HG02970 (cell line): ENCODE data around the gene SERINC5.

Experiments used
- ATAC-seq: cut with Tn5 transposase; IDR thresholded peaks from one replicate; pipeline ENCODE4 v1.9.1; 2021; ENCODE audit warnings: mild to moderate bottlenecking, moderate library complexity, moderate number of reproducible peaks; ENCODE audit not compliant: unreplicated experiment, low FRiP score

SERINC5 gene

DNA sequence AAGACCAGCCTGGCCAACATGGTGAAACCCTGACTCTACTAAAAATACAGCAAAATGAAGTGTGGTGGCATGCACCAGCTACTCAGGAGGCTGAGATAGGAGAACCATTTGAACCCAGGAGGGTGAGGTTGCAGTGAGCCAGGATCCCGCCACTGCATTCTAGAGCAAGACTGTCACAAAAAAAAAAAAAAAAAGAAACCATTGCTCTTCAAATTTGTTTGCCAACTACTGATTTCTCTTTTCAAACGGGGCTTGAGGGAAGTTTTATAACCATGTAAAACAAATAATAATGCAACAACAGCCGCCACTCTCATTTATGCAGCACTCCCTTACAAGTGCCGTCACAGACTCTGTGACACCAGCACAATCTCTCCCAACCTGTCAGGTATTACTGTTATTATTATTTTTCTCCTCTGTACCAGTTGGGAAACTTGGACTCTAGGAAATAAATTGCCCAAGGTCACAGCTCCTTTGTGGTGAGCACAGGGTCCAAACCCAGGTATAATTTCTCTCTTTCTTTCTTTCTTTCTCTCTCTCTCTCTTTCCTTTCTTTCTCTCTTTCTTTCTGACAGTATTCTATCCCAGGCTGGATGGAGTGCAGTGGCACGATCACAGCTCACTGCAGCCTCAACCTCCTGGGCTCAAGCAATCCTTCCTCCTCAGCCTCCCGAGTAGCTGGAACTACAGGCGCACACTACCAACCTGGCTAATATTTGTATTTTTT, 25.4 kb downstream of the SERINC5 start:
- no peak for ATAC-seq

DNA sequence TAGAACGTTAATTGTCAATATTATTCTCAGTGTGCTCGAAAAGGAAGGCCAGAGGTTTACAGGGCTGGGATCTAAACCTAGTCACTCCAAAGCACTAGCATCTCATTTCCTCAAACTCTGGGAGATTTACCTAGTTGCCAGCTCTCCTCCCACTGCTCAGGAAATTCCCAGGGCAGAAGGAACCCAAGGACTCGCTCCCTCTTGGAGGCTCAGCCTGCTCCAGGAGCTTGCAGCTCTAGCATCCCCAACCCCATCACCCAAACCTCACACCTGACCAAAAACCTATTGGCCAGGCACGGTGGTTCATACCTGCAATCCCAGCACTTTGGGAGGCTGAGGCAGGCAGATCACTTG, 26.0 kb downstream of the SERINC5 start:
- no peak for ATAC-seq

DNA sequence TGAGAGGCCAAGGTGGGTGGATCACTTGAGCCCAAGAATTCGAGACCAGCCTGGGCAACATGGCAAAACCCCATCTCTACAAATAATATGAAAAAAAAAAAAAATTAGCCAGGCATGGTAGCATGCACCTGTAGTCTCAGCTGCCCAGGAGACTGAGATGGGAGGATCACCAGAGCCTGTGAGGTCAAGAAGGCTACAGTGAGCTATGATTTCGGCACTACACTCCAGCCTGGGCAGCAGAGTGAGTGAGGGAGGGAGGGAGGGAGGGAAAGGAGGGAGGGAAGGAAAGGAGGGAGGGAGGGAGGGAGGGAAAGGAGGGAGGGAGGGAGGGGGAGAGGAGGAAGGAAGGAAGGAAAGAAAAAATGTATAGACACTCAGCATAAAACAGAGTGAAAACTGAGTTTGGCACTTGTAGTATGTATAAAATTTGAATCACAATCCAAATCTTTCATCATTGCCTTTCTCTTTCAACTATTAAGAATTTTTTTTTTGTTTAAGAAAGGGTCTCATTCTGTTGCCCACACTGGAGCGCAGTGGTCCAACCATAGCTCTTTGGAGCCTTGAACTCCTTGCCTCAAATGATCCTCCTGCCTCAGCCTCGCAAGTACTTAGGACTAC, 27.8 kb downstream of the SERINC5 start:
- ATAC-seq, result no peak

DNA sequence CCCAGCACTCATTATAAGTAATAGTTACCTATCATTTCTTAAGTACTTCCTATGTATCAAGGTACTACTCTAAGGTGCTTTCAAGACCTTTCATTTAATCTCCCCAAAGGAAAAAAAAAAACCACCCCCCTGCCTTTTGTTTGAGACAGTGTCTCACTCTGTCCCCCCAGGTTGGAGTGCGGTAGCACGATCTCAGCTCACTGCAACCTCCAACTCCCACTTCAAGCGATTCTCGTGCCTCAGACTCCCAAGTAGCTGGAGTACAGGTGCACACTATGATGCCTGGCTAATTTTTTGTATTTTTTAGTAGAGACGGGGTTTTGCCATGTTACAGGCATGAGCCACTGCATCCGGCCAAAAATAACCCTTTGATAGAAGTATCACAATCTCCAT, 29.9 kb downstream of the SERINC5 start:
- ATAC-seq, result no peak

DNA sequence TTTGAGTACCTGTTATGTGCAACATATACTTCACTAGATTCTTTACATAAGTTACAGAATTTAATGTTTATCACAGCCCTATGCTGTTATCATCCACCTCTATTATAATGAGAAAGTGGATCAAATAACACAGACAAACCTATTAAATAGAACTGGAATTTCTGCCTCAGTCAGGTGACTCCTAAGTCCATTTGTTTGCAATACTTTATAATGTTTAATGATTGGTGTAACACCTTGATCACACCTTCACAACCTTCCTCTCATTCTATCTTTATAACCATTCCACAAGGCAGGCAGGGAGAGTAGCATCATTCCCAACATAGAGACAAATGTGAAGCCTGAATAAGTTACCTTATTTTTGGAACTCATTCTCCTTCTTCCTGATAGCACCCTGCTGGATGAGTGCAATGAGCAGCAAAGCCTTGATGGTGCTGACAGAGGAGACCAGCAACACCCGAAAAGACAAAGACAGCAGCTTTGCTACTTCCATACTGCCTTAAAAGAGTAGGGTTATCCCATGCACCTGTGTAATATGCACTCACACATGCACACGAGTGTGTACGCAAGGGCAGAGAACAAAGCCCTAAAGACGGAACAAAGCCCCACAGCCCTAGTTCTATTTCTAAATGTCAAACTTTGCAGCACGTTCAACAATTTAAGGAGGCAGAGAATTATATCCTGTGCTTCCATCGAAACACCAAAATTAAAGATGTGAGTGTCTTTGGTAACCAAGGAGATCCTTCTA, 30.5 kb downstream of the SERINC5 start:
- no peak for ATAC-seq

DNA sequence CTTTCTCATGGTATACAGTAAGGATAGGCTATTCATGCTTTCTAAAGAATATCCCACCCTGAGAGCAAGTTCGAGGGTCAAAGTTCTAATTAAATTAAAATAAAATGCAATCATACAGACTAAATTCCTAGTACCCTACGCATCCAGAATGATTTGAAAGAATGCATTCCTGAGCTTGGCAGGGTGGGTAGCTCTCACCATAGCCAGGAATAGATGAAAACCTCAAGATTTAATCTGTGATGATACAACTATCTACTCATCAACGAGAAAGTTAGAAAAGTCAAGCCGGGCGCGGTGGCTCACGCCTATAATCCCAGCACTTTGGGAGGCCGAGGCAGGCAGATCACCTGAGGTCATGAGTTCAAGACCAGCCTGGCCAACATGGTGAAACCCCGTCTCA, 32.3 kb downstream of the SERINC5 start:
- no peak for ATAC-seq

DNA sequence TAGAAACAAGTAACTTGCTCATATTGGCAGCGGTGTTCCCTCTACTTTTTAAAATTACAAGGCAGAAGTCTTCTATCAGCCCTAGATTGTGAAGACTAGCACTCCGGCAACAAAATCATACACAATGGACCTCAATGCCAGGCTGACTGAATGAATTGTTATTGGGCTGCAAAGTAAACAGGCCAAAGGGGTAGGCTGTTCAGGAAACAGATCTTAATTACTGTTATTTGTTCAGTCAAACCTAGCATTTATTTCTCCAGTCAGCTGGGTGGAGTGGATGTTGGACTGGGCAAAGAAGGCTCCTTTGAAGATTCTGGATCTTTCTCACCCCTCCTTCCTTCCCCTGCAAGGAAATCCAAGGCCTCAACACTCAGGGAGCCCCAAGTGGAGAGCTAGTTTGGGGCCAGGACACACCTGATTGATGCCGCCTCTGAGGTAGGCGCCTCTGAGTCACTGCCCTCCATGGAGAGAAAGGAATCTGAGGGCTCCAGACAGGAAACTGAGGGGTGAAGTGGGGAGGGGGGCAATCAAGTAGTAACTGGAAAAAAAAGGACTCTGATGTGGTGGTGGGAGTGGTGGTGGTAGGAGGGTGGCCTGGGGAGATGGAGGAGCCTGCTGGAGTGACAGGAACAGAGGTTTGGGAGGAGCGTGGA, 35.5 kb downstream of the SERINC5 start:
- no peak for ATAC-seq

DNA sequence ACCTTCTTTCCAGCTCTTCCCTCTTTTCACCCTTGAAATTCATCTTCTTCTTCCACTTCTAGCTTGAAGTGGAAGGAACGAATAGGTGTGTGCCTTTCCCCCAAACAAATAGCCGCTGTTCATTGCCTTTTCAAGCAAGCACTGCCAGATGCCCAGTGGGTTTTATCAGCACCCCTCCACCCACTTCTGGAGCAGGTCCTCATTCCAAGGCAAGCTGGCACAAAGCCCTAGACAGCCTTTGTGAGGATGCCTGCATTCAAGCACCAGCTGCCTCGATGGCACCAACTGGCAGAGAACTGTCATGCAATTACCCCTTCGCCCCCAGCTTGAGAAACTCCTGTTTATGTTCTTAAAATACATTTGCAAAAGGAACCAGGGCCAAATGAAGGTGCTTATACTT, 36.5 kb downstream of the SERINC5 start:
- ATAC-seq, result no peak

DNA sequence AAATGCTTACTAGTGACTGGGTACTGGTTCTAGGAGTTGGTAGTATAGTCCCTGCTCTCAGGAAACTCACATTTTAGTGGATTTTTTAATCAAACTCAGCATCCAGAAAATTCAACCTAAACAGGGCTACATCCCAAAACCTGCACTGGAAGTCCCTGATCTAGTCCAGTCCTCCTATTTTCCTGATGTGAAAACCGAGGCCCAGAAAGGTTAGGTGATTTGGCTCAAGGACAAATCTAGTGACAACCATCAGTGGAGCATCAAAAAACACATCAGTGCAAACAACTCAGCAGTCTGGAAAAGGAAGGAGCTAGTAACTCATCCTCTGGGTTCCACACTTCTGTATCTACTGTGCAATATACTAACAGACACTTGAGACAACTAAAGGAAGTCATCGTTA, 38.2 kb downstream of the SERINC5 start:
- no peak for ATAC-seq

DNA sequence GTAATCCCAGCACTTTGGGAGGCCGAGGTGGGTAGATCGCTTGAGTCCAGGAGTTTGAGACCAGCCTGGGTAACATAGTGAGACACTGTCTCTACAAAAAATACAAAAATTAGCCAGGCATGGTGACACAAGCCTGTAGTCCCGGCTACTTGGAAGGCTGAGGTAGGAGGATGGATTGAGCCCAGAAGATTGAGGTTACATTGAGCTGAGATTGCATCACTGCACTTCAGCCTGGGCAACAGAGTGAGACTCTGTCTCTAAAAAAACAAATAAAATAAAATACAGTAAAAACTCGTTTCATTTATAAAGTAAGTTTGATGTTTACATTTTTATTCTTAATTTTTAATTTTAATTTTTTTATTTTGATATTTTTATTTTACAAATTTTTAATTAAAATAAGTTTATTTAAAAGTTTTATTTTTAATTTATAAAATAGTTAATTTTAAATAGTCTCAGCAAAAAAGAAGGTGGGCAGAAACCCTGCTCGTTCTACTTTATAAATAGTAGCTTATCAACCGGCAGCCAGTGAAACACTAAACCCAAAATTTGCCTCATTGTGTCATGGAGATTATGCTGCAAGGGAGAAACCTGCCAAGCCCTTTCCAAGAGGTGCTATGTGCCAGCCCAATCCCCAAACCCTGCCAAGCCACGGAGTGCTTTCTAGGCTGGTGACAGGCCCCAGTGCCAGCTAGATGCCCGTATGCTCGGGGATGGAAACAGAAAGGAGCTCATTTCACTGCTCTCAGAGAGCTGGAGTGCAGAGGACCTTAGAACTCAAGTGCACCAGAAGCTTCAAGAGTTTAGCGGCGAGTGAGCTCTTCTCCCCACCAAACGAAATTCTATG, 38.9 kb downstream of the SERINC5 start:
- no peak for ATAC-seq

DNA sequence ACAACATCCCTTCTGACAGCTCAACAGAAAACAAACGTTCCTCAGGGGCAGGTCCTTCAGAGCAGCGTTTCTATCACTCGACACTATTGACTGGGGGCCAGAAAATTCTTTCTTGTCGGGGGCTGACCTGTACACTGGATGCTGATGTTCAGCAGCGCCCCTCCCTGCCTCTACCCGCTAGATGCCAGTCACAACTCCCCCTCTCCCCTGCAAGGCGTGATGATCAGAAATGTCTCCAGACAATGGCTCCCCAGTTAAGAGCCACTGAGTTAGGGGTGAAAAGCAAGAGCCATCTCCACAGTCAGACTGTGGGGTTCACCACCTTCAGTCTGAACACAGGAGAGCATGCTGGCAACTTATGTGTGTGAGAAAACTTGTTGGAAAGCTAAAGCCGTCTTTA, 39.8 kb downstream of the SERINC5 start:
- no peak for ATAC-seq

DNA sequence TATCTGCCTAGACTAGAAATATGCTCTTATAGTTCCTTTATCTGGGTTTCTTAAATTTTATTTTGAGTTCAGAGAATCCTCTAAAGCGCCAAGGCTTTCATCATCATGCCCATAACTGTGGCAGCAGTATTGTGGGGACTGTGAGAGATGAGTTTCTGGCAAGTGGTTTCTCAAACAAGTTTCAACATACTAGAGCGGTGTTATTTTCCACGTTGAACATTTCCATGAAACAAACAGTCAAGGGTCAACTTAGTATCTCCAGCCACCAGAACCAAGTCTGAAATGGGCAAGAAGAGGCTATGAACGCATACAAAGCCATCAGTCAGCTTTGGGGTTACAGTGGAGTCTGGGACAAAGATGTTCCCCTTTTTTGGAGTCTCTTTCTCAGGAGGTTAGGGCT, 40.3 kb downstream of the SERINC5 start:
- ATAC-seq, result no peak

DNA sequence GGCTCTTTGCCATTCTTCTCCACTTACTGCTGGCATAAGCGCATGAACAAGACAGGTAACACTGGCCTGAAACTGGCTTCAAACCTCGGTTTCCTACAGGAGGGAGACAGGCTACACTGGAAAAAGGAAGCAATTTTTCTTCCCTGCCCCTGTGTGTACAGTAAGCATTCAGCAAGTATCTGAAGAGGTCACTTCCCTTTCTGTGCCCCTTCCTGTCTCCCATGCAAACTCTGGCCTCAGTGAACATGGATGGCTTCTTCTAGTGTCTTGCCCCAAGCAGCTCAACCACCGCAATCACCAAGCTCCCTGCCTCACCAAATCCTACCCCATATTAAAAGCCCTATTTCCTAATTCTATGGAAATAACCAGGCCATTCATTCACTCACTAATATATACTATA, 42.4 kb downstream of the SERINC5 start:
- ATAC-seq, result no peak

DNA sequence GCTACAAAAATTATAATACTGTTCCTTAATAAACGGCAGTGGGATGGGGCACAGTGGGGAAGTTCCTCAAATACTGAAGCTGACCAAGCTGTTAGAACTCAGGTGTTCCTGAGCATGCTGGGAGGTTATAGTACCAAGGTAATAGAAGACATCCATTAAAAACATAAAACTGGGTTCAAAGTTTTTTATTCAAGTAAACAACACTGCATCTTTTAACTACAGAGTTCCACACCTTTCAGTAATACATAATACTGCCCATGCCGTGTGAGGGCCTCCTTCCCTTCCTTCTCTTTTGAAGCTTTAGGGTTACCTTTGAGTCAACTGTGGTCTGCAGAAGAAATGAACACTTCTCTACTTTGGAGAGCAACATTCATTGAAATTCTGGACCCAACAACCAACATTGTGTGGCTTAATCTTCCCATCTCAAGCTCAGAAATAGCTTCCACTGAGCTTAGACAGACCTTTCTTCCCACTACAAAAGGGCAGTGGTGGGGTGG, 43.6 kb downstream of the SERINC5 start:
- ATAC-seq, result no peak

DNA sequence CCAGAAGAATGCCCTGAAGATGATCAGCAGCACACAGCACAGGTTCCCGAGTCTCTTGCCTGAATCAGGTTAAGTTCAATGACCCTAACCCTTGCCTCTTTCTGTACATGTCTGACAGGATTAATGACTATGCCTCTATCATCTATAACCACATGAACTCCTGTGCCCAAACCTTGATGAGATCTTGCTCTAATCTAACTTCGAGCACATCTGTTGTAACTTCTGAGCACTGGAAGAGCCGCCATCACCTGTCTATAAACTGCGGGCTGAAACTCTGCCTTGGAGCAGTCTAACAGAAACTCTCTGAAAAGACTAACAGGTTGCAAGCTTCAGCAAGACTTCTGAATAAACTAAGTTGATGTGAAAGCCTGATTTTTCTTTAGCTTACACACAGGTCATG, 44.5 kb downstream of the SERINC5 start:
- ATAC-seq, result no peak

DNA sequence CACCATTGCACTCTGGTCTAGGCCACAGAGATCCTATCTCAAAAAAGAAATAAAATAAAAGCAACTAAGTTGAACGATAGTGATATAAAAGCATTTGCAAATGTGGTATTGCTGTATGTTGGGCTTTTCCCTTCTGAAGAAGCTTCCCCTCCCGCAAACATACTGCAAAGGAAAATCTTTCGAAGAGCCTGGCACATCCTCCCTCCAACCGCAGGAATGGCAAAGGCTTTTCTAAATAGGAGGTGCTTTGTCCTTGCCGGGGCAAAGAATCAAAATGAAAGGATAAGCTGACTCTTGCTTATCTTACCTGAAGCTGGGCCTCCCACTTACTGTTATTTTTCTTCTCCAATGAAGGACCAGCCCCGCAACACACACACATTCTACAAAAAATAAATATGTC, 45.8 kb downstream of the SERINC5 start:
- ATAC-seq, result no peak

DNA sequence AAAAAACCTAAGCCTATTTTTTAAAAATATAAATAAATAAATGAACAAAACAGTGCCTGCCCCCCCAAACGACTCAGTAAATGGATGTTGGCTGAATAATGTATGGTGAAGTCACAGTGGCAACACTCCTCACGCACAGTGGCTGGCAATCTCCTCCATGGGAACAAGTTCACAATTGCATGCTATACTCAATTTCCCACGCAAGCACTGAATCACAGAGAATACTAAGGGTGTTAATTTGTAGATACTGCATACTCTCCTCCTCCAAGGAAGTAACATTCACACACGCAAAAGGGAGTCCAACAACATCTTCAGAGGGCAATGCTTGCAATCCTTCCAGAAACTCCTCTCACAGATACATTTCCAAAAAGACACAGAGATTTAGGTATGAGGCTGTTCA, 47.5 kb downstream of the SERINC5 start:
- ATAC-seq, result no peak

DNA sequence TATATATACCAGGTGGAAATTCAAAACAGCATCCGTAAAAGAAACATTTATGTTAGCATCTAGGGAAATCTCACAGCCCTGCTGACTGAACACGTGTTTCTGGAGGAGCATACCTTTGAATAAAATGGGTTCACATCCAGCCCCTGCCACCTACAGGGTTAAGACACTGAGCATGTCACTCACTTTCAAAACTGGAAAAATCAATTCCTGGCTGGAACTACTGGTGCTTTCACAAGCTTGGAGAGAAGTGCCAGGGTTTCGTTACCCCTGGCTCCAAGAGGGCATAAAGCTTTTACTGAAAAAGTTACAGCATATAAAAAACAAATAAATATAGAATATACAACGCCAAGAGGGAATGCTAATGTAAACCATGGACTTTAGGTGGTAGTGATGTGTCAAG, 48.0 kb downstream of the SERINC5 start:
- ATAC-seq, result no peak

DNA sequence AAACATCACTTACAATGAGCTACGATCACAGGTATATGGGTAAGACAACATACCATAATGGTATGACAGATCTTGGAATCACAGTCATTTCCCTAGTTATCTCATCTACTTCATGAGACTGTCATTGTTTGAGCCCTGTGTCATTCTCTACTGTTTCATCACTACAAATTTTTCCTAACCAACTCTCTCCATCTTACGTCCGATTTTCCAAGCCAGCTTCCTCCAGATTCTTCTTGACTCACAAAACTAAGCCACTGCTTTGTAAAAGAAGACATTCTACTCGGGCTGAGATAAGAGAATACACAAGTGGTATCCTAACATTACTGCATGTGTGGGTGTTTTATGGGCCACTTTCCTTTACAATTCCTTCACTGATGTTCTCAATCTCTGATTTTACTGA, 49.6 kb downstream of the SERINC5 start:
- ATAC-seq, result no peak

DNA sequence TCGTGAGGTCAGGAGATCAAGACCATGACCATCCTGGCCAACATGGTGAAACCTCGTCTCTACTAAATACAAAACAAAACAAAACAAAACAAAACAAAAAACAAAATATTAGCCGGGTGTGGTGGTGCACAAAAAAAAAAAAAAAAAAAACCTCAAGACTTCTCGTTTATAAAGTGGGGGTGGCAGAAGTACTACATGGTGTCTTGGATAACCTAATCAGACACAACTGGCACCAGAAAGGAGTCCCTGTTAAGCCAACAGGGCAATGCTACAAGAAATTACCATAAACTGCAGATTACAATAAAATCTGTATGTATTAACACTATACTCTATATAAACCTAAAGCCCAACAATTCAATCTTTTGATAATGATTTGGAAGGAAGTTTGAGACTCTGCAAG, 50.0 kb downstream of the SERINC5 start:
- no peak for ATAC-seq
